ENCODE measurements around the gene DLG5. TPM values are rescaled to one million over a fixed set of nuclear protein-coding genes. Genes with fewer than 3 reads are reported as not detected.
A peak's percentile ranks its signal among the peaks of the same experiment; 100 is the strongest.

The DLG5 gene
- total and polyA plus RNA-seq, 9 of the 15 experiments (the other 6 are each of a cell fraction or from before 2014, with no cell fraction given), result 1.4 to 26.8 (median 11.2) TPM

DNA sequence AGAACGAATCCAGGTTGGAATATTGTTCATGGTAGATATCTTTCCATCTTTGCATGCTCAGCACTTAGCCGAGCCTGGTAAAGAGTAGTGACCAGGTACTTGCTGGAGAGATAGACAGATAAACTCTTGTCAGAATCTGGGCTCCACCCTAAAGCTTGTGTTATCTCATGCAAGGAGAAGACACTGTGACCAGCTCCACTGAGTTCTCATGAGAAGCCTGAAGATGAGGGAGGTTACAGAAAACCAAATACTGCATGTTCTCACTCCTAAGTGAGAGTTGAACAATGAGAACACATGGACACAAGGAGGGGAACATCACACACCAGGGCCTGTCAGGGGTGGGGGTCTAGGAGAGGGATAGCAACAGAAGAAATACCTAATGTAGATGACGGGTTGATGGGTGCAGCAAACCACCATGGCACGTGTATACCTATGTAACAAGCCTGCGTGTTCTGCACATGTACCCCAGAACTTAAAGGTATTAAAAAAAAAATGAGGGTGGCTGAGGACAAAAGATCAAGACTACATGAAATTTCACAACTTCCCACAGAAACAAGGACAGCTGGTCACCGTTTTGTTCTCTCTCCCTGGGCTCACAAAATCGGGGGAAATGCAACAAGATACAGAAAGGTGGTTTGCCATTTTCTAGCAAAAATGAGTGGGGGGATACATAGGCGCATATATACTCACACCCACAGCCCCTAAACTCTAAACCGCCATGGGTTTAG, 17.4 kb downstream of the DLG5 start:
- peaks cover 86% of the 10 kb centered on the region for H3K79me2 ChIP-seq (ENCODE audit: control insufficient read depth, insufficient read depth, low read length)
- 10% methylated on average over 9 of the region's 9 CpGs for WGBS (ENCODE audit: insufficient coverage, low coverage, missing lambda C conversion rate)
- peak overlapping the region; percentile 72 to 88; a peak in 3 of 4 replicates for H3K9ac ChIP-seq (ENCODE audit: insufficient read depth in 1 of 2, low read depth in 2 of 2, low read length in 2 of 2)
- peaks cover 2% of the 10 kb centered on the region; the same call in 2 of the 3 replicates for H3K36me3 ChIP-seq (ENCODE audit: control insufficient read depth, insufficient read depth, low read length)
- no peaks in the 10 kb centered on the region for H3K9me1 ChIP-seq (ENCODE audit: control insufficient read depth, insufficient read depth, low read length)
- H2AFZ ChIP-seq (ENCODE audit: low read depth, low read length), result peak overlapping the region; percentile 66
- ChIA-PET CTCF (ENCODE audit: low intra/inter-chr PET ratio) (interaction anchor here (0.8 kb wide), 1 partner anchor 60 kb away, joined by 3 read pairs; no protein-coding TSS in a partner anchor), POLR2A (interaction anchor here (0.6 to 7.2 kb wide), 10 partner anchors 10 to 68 kb away, joined by 3 to 83 read pairs (median 6); partner anchors contain the start of gene DLG5)
- peak; percentile 54 to 74 (median 60) for DNase-seq (ENCODE audit: extremely low read depth in 1 of 4, low spot score in 3 of 4)
- H3K27me3 ChIP-seq (ENCODE audit: control insufficient read depth in 2 of 2, insufficient read depth in 2 of 2, low read length in 2 of 2), result no peaks in the 10 kb centered on the region
- no TSS peak for BruUV-seq (replicated peaks)
- peak; percentile 35 for ATAC-seq
- H3K27ac ChIP-seq (ENCODE audit: extremely low read depth, low read depth, low read length), result peak overlapping the region; percentile 79
- H3K4me3 ChIP-seq, result peak overlapping the region; percentile 1; the same call in 1 of the 2 replicates
- peak overlapping the region; percentile 77 for H3K4me2 ChIP-seq (ENCODE audit: insufficient read depth, low read length)
- H3K4me1 ChIP-seq (replicated peaks in 1 of 2; ENCODE audit: control insufficient read depth in 2 of 2, insufficient read depth in 2 of 2, low read length in 2 of 2), result peaks cover 54 to 68% of the 10 kb centered on the region in 2 experiments
- H4K20me1 ChIP-seq (replicated peaks; ENCODE audit: control insufficient read depth, insufficient read depth, low read length), result 0 out of 2 replicates have a peak, but pooled peaks cover 5% of the 10 kb centered on the region
- in situ Hi-C loops (cut with MboI) (loop anchor here (5.0 kb wide), 1 partner anchor 63 kb away; no protein-coding TSS in a partner anchor), intact Hi-C loops (cut with micrococcal nuclease) (loop anchor here (2.0 kb wide), 2 partner anchors 62 to 120 kb away; partner anchors contain the start of gene POLR3A)
- peak; percentile 68 for FAIRE-seq
- H3K9me3 ChIP-seq (replicated peaks; ENCODE audit: control insufficient read depth, insufficient read depth, low read depth, low read length), result no peaks in the 10 kb centered on the region
- TF ChIP-seq NFE2L1 (tag; IDR thresholded peaks at IDR 0.05; ENCODE audit: borderline replicate concordance, low read depth) (no peak), TAF15 (IDR thresholded peaks at IDR 0.05; ENCODE audit: low read depth, low read length) (no peak), MECOM (CRISPR knock-in tag; IDR thresholded peaks at IDR 0.05) (peak; percentile 84), HLTF (IDR thresholded peaks at IDR 0.05) (no peak), ZNF232 (CRISPR knock-in tag; IDR thresholded peaks at IDR 0.05) (no peak), ZC3H4 (CRISPR knock-in tag; IDR thresholded peaks at IDR 0.05; ENCODE audit: borderline replicate concordance) (no peak), TCF7L2 (IDR thresholded peaks at IDR 0.05; ENCODE audit: low read depth, low read length) (no peak), CTBP1 (IDR thresholded peaks at IDR 0.05; ENCODE audit: borderline replicate concordance) (peak; percentile 89), FOXM1 (IDR thresholded peaks at IDR 0.05; ENCODE audit: low read depth) (peak; percentile 19; the same call in 1 of the 2 replicates), FOXM1 (CRISPR knock-in tag; IDR thresholded peaks at IDR 0.05; ENCODE audit: low read depth) (no peak), TFAM (CRISPR knock-in tag; conservative IDR thresholded peaks at IDR 0.05) (no peak), RAD21 (CRISPR knock-in tag; conservative IDR thresholded peaks at IDR 0.05 in 1 of 2, IDR thresholded peaks at IDR 0.05 in 1 of 2) (no peak; a peak in 1 of 4 replicates), PURB (CRISPR knock-in tag; IDR thresholded peaks at IDR 0.05; ENCODE audit: low read depth) (no peak), STAT5B (CRISPR knock-in tag; IDR thresholded peaks at IDR 0.05) (no peak), RBBP5 (IDR thresholded peaks at IDR 0.05; ENCODE audit: borderline replicate concordance, insufficient read depth, low read length, poor library complexity, severe bottlenecking) (peak; percentile 29), RHOXF2B (CRISPR knock-in tag; conservative IDR thresholded peaks at IDR 0.05) (no peak)
- TF ChIP-seq, protein P1, sequence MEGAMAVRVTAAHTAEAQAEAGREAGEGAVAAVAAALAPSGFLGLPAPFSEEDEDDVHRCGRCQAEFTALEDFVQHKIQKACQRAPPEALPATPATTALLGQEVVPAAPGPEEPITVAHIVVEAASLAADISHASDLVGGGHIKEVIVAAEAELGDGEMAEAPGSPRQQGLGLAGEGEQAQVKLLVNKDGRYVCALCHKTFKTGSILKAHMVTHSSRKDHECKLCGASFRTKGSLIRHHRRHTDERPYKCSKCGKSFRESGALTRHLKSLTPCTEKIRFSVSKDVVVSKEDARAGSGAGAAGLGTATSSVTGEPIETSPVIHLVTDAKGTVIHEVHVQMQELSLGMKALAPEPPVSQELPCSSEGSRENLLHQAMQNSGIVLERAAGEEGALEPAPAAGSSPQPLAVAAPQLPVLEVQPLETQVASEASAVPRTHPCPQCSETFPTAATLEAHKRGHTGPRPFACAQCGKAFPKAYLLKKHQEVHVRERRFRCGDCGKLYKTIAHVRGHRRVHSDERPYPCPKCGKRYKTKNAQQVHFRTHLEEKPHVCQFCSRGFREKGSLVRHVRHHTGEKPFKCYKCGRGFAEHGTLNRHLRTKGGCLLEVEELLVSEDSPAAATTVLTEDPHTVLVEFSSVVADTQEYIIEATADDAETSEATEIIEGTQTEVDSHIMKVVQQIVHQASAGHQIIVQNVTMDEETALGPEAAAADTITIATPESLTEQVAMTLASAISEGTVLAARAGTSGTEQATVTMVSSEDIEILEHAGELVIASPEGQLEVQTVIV (CRISPR knock-in tag; IDR thresholded peaks at IDR 0.05; ENCODE audit: borderline replicate concordance), result no peak
- TF ChIP-seq, protein P2, sequence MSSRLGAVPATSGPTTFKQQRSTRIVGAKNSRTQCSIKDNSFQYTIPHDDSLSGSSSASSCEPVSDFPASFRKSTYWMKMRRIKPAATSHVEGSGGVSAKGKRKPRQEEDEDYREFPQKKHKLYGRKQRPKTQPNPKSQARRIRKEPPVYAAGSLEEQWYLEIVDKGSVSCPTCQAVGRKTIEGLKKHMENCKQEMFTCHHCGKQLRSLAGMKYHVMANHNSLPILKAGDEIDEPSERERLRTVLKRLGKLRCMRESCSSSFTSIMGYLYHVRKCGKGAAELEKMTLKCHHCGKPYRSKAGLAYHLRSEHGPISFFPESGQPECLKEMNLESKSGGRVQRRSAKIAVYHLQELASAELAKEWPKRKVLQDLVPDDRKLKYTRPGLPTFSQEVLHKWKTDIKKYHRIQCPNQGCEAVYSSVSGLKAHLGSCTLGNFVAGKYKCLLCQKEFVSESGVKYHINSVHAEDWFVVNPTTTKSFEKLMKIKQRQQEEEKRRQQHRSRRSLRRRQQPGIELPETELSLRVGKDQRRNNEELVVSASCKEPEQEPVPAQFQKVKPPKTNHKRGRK (tag; IDR thresholded peaks at IDR 0.05), result no peak
